B cell (primary cell): ENCODE measurements around the gene CDK12. TPM values are rescaled to one million over a fixed set of nuclear protein-coding genes. Genes with fewer than 3 reads are reported as not detected.
"Not testable (repeated sequence)": the region's sequence is repeated elsewhere in the genome, so short reads cannot be mapped to it uniquely, and the experiment has no call there.

Experiments
- ATAC-seq: fragments of 200-7000 bp; cut with Tn5 transposase; one replicate; pipeline ENCODE4 v1.10.0; 2021; ENCODE audit warnings: low read depth, mild to moderate bottlenecking, moderate number of reproducible peaks, moderate library complexity
- CTCF ChIA-PET: fragments of 350-600 bp; sonication (Branson Sonifier 250); formaldehyde crosslinking; loops from one replicate; lab custom pipeline; 2021; ENCODE audit warnings: antibody characterized with exemption, inconsistent platforms; lab: Charles Lee
- POLR2A ChIA-PET: fragments of 350-600 bp; sonication (Branson Sonifier 250); formaldehyde crosslinking; loops from one replicate; lab custom pipeline; 2021; ENCODE audit warnings: antibody characterized with exemption; lab: Charles Lee
- DNase-seq: peaks from one replicate; pipeline ENCODE4 v3.0.0; 2013
- H2AFZ ChIP-seq: 2 replicates; pipeline ENCODE4 v1.6.1; 2012; ENCODE audit warnings: mild to moderate bottlenecking, low read depth, low read length; ENCODE audit not compliant: insufficient read depth, poor library complexity, severe bottlenecking
- H3K27ac ChIP-seq, 2 donors: 1 replicate in 1 of 2; 2 replicates in 1 of 2; pipeline ENCODE4 v1.5.1; 2012 to 2013; ENCODE audit warnings: low read length in 2 of 2, mild to moderate bottlenecking in 2 of 2, moderate library complexity in 1 of 2
- H3K27me3 ChIP-seq, 4 experiments: fragments of 200-600 bp in 1 of 4; sonication (generic) in 1 of 4; replicated peaks in 1 of 4; 1 replicate in 2 of 4; 2 replicates in 2 of 4; pipeline versions ENCODE4 v1.6.1 to v1.7.0; 2013 to 2016; ENCODE audit warnings: low read length in 3 of 4, mild to moderate bottlenecking in 2 of 4, mixed read lengths in 1 of 4, moderate library complexity in 1 of 4; ENCODE audit not compliant: insufficient read depth in 4 of 4, control insufficient read depth in 3 of 4; ENCODE audit errors: control extremely low read depth in 1 of 4
- H3K36me3 ChIP-seq, 2 experiments: replicated peaks in 1 of 2; 1 replicate in 1 of 2; 2 replicates in 1 of 2; pipeline versions ENCODE4 v1.6.1 to v1.7.1; 2013; ENCODE audit warnings: low read length in 1 of 2; ENCODE audit not compliant: insufficient read depth in 2 of 2, control insufficient read depth in 1 of 2; ENCODE audit errors: control extremely low read depth in 1 of 2, extremely low read depth in 1 of 2
- H3K4me1 ChIP-seq, 2 donors: fragments of 200-600 bp in 1 of 2; sonication (generic) in 1 of 2; 1 replicate in 1 of 2; 2 replicates in 1 of 2; pipeline versions ENCODE4 v1.5.1 to v1.6.1; 2013 to 2017; ENCODE audit warnings: low read length in 2 of 2; ENCODE audit not compliant: control insufficient read depth in 2 of 2, insufficient read depth in 2 of 2
- H3K4me2 ChIP-seq: replicated peaks from 2 replicates; pipeline ENCODE3; 2012; ENCODE audit warnings: mild to moderate bottlenecking, low read depth, low read length; ENCODE audit not compliant: poor library complexity, severe bottlenecking
- H3K4me3 ChIP-seq, 5 experiments: fragments of 200-600 bp in 1 of 5; sonication (generic) in 1 of 5; 1 replicate in 3 of 5; 2 replicates in 2 of 5; pipeline versions ENCODE4 v1.5.1 to v1.7.0; 2011 to 2016; ENCODE audit warnings: low read length in 4 of 5, mild to moderate bottlenecking in 4 of 5, low read depth in 2 of 5, control low read depth in 1 of 5, moderate library complexity in 1 of 5; ENCODE audit not compliant: insufficient read depth in 1 of 5; ENCODE audit errors: control extremely low read depth in 1 of 5, extremely low read depth in 1 of 5
- H3K79me2 ChIP-seq: fragments of 200-600 bp; sonication (generic); one replicate; pipeline ENCODE4 v1.6.0; 2016; ENCODE audit warnings: low read length; ENCODE audit not compliant: control insufficient read depth, insufficient read depth
- H3K9ac ChIP-seq: fragments of 200-600 bp; sonication (generic); 2 replicates; pipeline ENCODE4 v1.6.1; 2017; ENCODE audit warnings: mild to moderate bottlenecking, low read length, moderate library complexity
- H3K9me3 ChIP-seq, 3 donors: one replicate each; pipeline versions ENCODE4 v1.6.1 to v1.7.1; 2013; ENCODE audit warnings: low read length in 2 of 3; ENCODE audit not compliant: control insufficient read depth in 2 of 3, insufficient read depth in 1 of 3; ENCODE audit errors: control extremely low read depth in 1 of 3
- H4K20me1 ChIP-seq: 2 replicates; pipeline ENCODE4 v1.6.0; 2012; ENCODE audit warnings: mild to moderate bottlenecking, low read length; ENCODE audit not compliant: insufficient read depth, control insufficient read depth, poor library complexity, severe bottlenecking
- H3K27ac Mint-ChIP-seq: one replicate; pipeline ENCODE4 v1.8.0; 2021; ENCODE audit warnings: mixed read lengths
- H3K27me3 Mint-ChIP-seq: one replicate; pipeline ENCODE4 v1.8.0; 2021; ENCODE audit warnings: mixed read lengths
- H3K4me1 Mint-ChIP-seq: one replicate; pipeline ENCODE4 v1.8.0; 2021; ENCODE audit warnings: mixed read lengths
- H3K4me3 Mint-ChIP-seq: one replicate; pipeline ENCODE4 v1.8.0; 2021; ENCODE audit warnings: mixed read lengths
- H3K9me3 Mint-ChIP-seq: one replicate; pipeline ENCODE4 v1.8.0; 2022; ENCODE audit warnings: mixed read lengths; ENCODE audit not compliant: insufficient read depth
- EZH2 ChIP-seq: IDR thresholded peaks from 2 replicates; pipeline ENCODE4 v1.6.1; 2012; ENCODE audit warnings: borderline replicate concordance, low read depth, mild to moderate bottlenecking, moderate library complexity, low read length; ENCODE audit not compliant: insufficient read depth, poor library complexity, severe bottlenecking
- WGBS: methylation state at CpG from one replicate; pipeline ENCODE4 v1.1.5; 2013; ENCODE audit warnings: missing lambda C conversion rate; ENCODE audit not compliant: insufficient coverage; 5-methylcytosine and 5-hydroxymethylcytosine counted together
- intact Hi-C: fragments of 100-400 bp; cut with micrococcal nuclease; formaldehyde crosslinking; loops from one replicate; pipeline ENCODE4 v1.10.0; 2022
- polyA plus RNA-seq: library from polyadenylated mRNA; depleted of rRNA; stranded (reverse); fragments of >200 nt; gene quantifications from 2 replicates; pipeline ENCODE4 v1.2.3, GENCODE V29; 2012
- total RNA-seq, 2 donors: library from RNA; stranded (reverse); fragments of 120-200 nt in 1 of 2; gene quantifications; 1 replicate in 1 of 2; 2 replicates in 1 of 2; pipeline versions ENCODE4 v1.2.3 to v1.2.4, GENCODE V29; 2013 to 2022
- TF ChIP-seq, protein P1 (sequence below): fragments of 200-600 bp; IDR thresholded peaks from one replicate; pipeline ENCODE4 v1.8.0; 2022; ENCODE audit warnings: antibody characterized with exemption, mild to moderate bottlenecking

Gene CDK12
- total and polyA plus RNA-seq, 2 donors (not counting 1 experiment from before 2014, with no cell fraction given), result 29.8 to 117 TPM

DNA sequence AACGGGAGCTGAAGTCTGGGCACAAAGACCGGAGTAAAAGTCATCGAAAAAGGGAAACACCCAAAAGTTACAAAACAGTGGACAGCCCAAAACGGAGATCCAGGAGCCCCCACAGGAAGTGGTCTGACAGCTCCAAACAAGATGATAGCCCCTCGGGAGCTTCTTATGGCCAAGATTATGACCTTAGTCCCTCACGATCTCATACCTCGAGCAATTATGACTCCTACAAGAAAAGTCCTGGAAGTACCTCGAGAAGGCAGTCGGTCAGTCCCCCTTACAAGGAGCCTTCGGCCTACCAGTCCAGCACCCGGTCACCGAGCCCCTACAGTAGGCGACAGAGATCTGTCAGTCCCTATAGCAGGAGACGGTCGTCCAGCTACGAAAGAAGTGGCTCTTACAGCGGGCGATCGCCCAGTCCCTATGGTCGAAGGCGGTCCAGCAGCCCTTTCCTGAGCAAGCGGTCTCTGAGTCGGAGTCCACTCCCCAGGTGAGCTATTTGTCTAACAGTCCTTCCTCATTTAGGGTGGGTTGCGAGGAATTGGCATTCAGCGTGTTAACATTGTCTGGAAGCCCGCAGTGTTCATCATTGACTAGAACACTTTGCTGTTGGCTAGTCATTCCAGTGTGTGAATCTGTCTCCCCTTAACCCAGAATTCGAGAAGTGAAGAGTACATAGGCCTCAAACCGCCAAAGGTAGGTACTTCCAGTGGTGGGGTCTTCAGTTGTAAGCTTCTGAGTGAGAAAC lies 1.5 kb downstream of the CDK12 start:
- WGBS, result 3% methylated on average over 23 of the region's 28 CpGs
- peaks cover 47% of the 10 kb centered on the region for H3K4me1 Mint-ChIP-seq

DNA sequence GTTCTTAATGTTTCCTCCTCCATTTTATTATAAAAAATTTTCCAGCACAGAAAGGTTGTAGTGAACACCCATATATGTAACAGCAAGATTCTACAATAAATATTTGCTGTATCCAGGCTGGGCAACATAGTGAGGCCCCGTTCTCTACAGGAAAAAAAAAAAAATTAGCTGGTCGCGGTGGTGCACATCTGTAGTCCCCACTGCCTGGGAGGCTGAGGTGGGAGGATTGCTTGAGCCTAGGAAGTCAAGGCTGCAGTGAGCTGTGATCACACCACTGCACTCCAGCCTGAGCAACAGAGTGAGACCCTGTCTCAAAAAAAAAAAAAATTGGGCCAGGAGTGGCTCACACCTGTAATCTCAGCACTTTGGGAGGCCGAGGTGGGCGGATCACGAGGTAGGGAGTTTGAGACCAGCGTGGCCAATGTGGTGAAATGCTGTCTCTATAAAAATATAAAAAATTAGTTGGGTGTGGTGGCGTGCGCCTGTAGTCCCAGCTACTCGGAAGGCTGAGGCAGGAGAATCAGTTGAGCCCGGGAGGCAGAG lies 3.4 kb downstream of the CDK12 start:
- 88% methylated on average over 8 of the region's 11 CpGs for WGBS
- H3K9me3 Mint-ChIP-seq, H3K27me3 ChIP-seq, H3K4me3 ChIP-seq, POLR2A ChIA-PET, H3K27me3 Mint-ChIP-seq, H2AFZ ChIP-seq, ATAC-seq, H3K9me3 ChIP-seq, H3K27ac Mint-ChIP-seq, DNase-seq, H3K27ac ChIP-seq: not testable (repeated sequence)
- peak overlapping the region; percentile 84 for H3K9ac ChIP-seq
- H3K4me3 Mint-ChIP-seq, result peak overlapping the region; percentile 93
- peaks cover 74% of the 10 kb centered on the region for H3K79me2 ChIP-seq
- peaks cover 48% of the 10 kb centered on the region for H3K4me1 Mint-ChIP-seq
- peaks cover 42% of the 10 kb centered on the region for H4K20me1 ChIP-seq
- CTCF ChIA-PET, result interaction anchor here (0.6 to 0.7 kb wide), 2 partner anchors 19 to 88 kb away, joined by 3 read pairs; no protein-coding TSS in a partner anchor
- peaks cover 2 to 15% of the 10 kb centered on the region in 2 experiments for H3K36me3 ChIP-seq
- intact Hi-C loops, result loop anchor here (5.0 kb wide), 2 partner anchors 223 to 518 kb away; partner anchors contain the start of genes PGAP3 and PSMD3
- peaks cover 20 to 32% of the 10 kb centered on the region in 2 donors for H3K4me1 ChIP-seq
- peak overlapping the region; percentile 75 for H3K4me2 ChIP-seq

More for the DNA sequence above, 1.5 kb downstream of the CDK12 start:
- H3K9me3 ChIP-seq, result no peaks in the 10 kb centered on the region
- H3K27ac ChIP-seq, result peak overlapping the region; percentile 94 to 97
- H3K4me2 ChIP-seq, result peak overlapping the region; percentile 75
- H3K9ac ChIP-seq, result peak overlapping the region; percentile 84
- TF ChIP-seq, protein P1, sequence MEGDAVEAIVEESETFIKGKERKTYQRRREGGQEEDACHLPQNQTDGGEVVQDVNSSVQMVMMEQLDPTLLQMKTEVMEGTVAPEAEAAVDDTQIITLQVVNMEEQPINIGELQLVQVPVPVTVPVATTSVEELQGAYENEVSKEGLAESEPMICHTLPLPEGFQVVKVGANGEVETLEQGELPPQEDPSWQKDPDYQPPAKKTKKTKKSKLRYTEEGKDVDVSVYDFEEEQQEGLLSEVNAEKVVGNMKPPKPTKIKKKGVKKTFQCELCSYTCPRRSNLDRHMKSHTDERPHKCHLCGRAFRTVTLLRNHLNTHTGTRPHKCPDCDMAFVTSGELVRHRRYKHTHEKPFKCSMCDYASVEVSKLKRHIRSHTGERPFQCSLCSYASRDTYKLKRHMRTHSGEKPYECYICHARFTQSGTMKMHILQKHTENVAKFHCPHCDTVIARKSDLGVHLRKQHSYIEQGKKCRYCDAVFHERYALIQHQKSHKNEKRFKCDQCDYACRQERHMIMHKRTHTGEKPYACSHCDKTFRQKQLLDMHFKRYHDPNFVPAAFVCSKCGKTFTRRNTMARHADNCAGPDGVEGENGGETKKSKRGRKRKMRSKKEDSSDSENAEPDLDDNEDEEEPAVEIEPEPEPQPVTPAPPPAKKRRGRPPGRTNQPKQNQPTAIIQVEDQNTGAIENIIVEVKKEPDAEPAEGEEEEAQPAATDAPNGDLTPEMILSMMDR, result no peak
- TF ChIP-seq EZH2, result no peak
- intact Hi-C loops, result loop anchor here (5.0 kb wide), 2 partner anchors 224 to 519 kb away; partner anchors contain the start of genes PGAP3 and PSMD3
- Mint-ChIP-seq H3K9me3 (no peaks in the 10 kb centered on the region), H3K27me3 (no peaks in the 10 kb centered on the region), H3K4me3 (peak overlapping the region; percentile 93), H3K27ac (peak overlapping the region; percentile 96)
- no peaks in the 10 kb centered on the region for H3K27me3 ChIP-seq
- POLR2A ChIA-PET, result interaction anchor here (0.6 to 3.8 kb wide), 4 partner anchors 11 to 263 kb away, joined by 4 to 90 read pairs (median 5); partner anchors contain the start of genes MED1 and RPL19
- peak overlapping the region; percentile 59 for H2AFZ ChIP-seq
- H3K4me3 ChIP-seq, result peak overlapping the region; percentile 82 to 98 (median 86)
- no peak for ATAC-seq
- CTCF ChIA-PET, result interaction anchor here (1.9 kb wide), 1 partner anchor 12 kb away, joined by 13 read pairs; the partner anchor contains the start of gene MED1
- peaks cover 61% of the 10 kb centered on the region for H3K79me2 ChIP-seq
- peaks cover 0 to 6% of the 10 kb centered on the region in 2 experiments for H3K36me3 ChIP-seq
- H4K20me1 ChIP-seq, result peaks cover 34% of the 10 kb centered on the region
- peak; percentile 29 for DNase-seq
- peaks cover 20 to 32% of the 10 kb centered on the region in 2 donors for H3K4me1 ChIP-seq

DNA sequence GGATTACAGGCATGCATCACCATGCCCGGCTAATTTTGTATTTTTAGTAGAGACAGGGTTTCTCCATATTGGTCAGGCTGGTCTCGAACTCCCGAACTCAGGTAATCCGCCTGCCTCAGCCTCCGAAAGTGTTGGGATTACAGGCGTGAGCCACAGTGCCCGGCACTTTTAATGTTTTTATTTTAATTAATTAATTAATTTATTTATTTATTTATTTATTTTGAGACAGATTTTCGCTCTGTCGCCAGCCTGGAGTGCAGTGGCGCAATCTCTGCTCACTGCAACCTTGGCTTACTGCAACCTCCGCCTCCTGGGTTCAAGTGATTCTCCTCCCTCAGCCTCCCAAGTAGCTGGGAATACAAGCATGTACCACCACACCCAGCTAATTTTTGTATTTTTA lies 7.3 kb downstream of the CDK12 start:
- no CpG with 5 or more reads among the region's 11 CpGs for WGBS
- ATAC-seq, DNase-seq, H3K4me3 Mint-ChIP-seq, H2AFZ ChIP-seq, intact Hi-C loops, H3K27ac Mint-ChIP-seq, H3K27me3 ChIP-seq, H3K4me3 ChIP-seq, H3K9ac ChIP-seq, H3K9me3 ChIP-seq, H3K27me3 Mint-ChIP-seq, H3K27ac ChIP-seq, POLR2A ChIA-PET, H3K4me2 ChIP-seq, CTCF ChIA-PET, H3K9me3 Mint-ChIP-seq: not testable (repeated sequence)
- Histone ChIP-seq H3K79me2 (peaks cover 78% of the 10 kb centered on the region), H4K20me1 (peaks cover 47% of the 10 kb centered on the region), H3K4me1 (peaks cover 12 to 14% of the 10 kb centered on the region in 2 donors), H3K36me3 (peaks cover 11 to 37% of the 10 kb centered on the region in 2 experiments)
- peaks cover 36% of the 10 kb centered on the region for H3K4me1 Mint-ChIP-seq
